A673 (cell line): ENCODE measurements around the gene GNPTAB. TPM values are rescaled to one million over a fixed set of nuclear protein-coding genes. Genes with fewer than 3 reads are reported as not detected.

Experiments
- BruUV-seq: library from RNA; stranded (reverse); fragments of 400-500 nt; replicated peaks from 2 replicates; lab custom pipeline; 2021; lab: Mats Ljungman, UMichigan
- CTCF ChIA-PET: fragments of 300-600 bp; sonication (Branson Sonifier 250); formaldehyde crosslinking; loops from one replicate; lab custom pipeline; 2022; ENCODE audit warnings: antibody characterized with exemption; lab: Charles Lee
- POLR2A ChIA-PET: fragments of 300-600 bp; sonication (Branson Sonifier 250); formaldehyde crosslinking; loops from one replicate; lab custom pipeline; 2022; ENCODE audit warnings: antibody characterized with exemption; ENCODE audit not compliant: low non-redundant PET; lab: Charles Lee
- DNase-seq: peaks from one replicate; pipeline ENCODE4 v3.0.0-alpha.2; 2015; ENCODE audit warnings: low spot score
- H3K27ac ChIP-seq: fragments of 200-600 bp; sonication (generic); 2 replicates; pipeline ENCODE4 v1.5.1; 2016; ENCODE audit warnings: mixed run types, low read depth, mild to moderate bottlenecking, mixed read lengths, antibody characterized with exemption, low read length; ENCODE audit not compliant: poor library complexity, severe bottlenecking
- H3K27me3 ChIP-seq: fragments of 200-600 bp; sonication (generic); replicated peaks from 2 replicates; pipeline ENCODE4 v1.6.1; 2017; ENCODE audit warnings: mixed run types, low read depth, mild to moderate bottlenecking, mixed read lengths, antibody characterized with exemption, low read length; ENCODE audit not compliant: insufficient read depth, poor library complexity
- H3K36me3 ChIP-seq: fragments of 200-600 bp; sonication (generic); 2 replicates; pipeline ENCODE4 v1.6.1; 2016; ENCODE audit warnings: mixed run types, mild to moderate bottlenecking, mixed read lengths, antibody characterized with exemption, low read length; ENCODE audit not compliant: insufficient read depth, poor library complexity, severe bottlenecking
- H3K4me1 ChIP-seq: fragments of 200-600 bp; sonication (generic); 2 replicates; pipeline ENCODE4 v1.6.1; 2017; ENCODE audit warnings: mixed run types, mild to moderate bottlenecking, mixed read lengths, antibody characterized with exemption, low read length; ENCODE audit not compliant: insufficient read depth, poor library complexity, severe bottlenecking
- H3K4me3 ChIP-seq: fragments of 200-600 bp; sonication (generic); 2 replicates; pipeline ENCODE4 v1.5.1; 2016; ENCODE audit warnings: low read depth, mixed run types, mild to moderate bottlenecking, mixed read lengths, low read length; ENCODE audit not compliant: poor library complexity, severe bottlenecking
- H3K9me3 ChIP-seq: fragments of 200-600 bp; sonication (generic); 2 replicates; pipeline ENCODE4 v1.6.1; 2016; ENCODE audit warnings: mixed run types, low read depth, mild to moderate bottlenecking, mixed read lengths, antibody characterized with exemption, low read length; ENCODE audit not compliant: poor library complexity, severe bottlenecking
- EZH2 ChIP-seq: fragments of 200-600 bp; sonication (generic); IDR thresholded peaks from 2 replicates; pipeline ENCODE4 v1.6.1; 2017; ENCODE audit warnings: borderline replicate concordance, low read depth, mild to moderate bottlenecking, mixed read lengths, antibody characterized with exemption, low read length; ENCODE audit not compliant: poor library complexity, severe bottlenecking
- intact Hi-C: fragments of 100-400 bp; cut with micrococcal nuclease; formaldehyde crosslinking; loops from one replicate; pipeline ENCODE4 v1.10.0; 2022; ENCODE audit not compliant: unreplicated experiment
- total RNA-seq: library from RNA; stranded (reverse); gene quantifications from 2 replicates; pipeline ENCODE4 v1.2.3, GENCODE V29; 2021
- TF ChIP-seq, protein P1 (sequence below): fragments of 300-800, 200-600 bp; sonication (generic); conservative IDR thresholded peaks from 2 replicates; pipeline ENCODE4 v1.5.1; 2017; ENCODE audit warnings: low read depth, mild to moderate bottlenecking, antibody characterized with exemption, low read length, moderate library complexity, mixed read lengths

Gene GNPTAB
- total RNA-seq, 1 experiment from 2014 or later: 19.9 TPM

- TF ChIP-seq, protein P1, sequence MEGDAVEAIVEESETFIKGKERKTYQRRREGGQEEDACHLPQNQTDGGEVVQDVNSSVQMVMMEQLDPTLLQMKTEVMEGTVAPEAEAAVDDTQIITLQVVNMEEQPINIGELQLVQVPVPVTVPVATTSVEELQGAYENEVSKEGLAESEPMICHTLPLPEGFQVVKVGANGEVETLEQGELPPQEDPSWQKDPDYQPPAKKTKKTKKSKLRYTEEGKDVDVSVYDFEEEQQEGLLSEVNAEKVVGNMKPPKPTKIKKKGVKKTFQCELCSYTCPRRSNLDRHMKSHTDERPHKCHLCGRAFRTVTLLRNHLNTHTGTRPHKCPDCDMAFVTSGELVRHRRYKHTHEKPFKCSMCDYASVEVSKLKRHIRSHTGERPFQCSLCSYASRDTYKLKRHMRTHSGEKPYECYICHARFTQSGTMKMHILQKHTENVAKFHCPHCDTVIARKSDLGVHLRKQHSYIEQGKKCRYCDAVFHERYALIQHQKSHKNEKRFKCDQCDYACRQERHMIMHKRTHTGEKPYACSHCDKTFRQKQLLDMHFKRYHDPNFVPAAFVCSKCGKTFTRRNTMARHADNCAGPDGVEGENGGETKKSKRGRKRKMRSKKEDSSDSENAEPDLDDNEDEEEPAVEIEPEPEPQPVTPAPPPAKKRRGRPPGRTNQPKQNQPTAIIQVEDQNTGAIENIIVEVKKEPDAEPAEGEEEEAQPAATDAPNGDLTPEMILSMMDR: no peak
- TF ChIP-seq EZH2: no peak
- Histone ChIP-seq H3K27ac (no peak overlapping the region), H3K27me3 (no peaks in the 10 kb centered on the region), H3K4me3 (no peak overlapping the region), H3K9me3 (no peaks in the 10 kb centered on the region), H3K36me3 (no peaks in the 10 kb centered on the region), H3K4me1 (no peaks in the 10 kb centered on the region)
- DNase-seq: no peak
- POLR2A ChIA-PET: no interaction called here
- BruUV-seq: no TSS peak
- intact Hi-C loops: loop anchor here (5.0 kb wide), 1 partner anchor 356 kb away; no protein-coding TSS in a partner anchor
- CTCF ChIA-PET: no interaction called here
Measured at GRCh38 chr12:101768781-101769180, 62.0 kb downstream of the GNPTAB start.

DNA sequence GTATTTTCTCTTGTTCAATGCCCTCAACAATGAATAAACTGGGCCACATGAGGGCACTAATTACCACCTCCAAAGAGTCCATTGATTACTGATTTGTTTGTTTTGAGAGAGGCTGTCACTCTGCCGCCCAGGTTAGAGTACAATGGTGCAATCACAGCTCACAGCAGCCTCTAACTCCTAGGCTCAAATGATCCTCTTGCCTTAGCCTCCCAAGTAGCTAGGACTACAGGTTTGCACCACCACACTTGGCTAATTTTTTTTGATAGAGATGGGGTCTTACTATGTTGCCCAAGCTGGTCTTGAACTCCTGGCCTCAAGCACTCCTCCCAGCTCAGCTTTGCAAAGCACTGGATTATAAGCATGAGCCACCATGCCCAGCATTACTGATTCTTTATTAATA, 63.2 kb downstream of the GNPTAB start:
- H3K9me3 ChIP-seq: no peaks in the 10 kb centered on the region
- H3K36me3 ChIP-seq: no peaks in the 10 kb centered on the region
- no peaks in the 10 kb centered on the region for H3K27me3 ChIP-seq
- H3K27ac ChIP-seq: no peak overlapping the region
- no peaks in the 10 kb centered on the region for H3K4me1 ChIP-seq
- no peak for DNase-seq
- intact Hi-C loops: loop anchor here (5.0 kb wide), 1 partner anchor 355 kb away; no protein-coding TSS in a partner anchor
- no TSS peak for BruUV-seq
- ChIA-PET POLR2A (no interaction called here), CTCF (interaction anchor here (0.5 kb wide), 1 partner anchor 73 kb away, joined by 4 read pairs; no protein-coding TSS in a partner anchor)
- TF ChIP-seq, protein P1: no peak
- TF ChIP-seq EZH2: no peak
- H3K4me3 ChIP-seq: no peak overlapping the region

DNA sequence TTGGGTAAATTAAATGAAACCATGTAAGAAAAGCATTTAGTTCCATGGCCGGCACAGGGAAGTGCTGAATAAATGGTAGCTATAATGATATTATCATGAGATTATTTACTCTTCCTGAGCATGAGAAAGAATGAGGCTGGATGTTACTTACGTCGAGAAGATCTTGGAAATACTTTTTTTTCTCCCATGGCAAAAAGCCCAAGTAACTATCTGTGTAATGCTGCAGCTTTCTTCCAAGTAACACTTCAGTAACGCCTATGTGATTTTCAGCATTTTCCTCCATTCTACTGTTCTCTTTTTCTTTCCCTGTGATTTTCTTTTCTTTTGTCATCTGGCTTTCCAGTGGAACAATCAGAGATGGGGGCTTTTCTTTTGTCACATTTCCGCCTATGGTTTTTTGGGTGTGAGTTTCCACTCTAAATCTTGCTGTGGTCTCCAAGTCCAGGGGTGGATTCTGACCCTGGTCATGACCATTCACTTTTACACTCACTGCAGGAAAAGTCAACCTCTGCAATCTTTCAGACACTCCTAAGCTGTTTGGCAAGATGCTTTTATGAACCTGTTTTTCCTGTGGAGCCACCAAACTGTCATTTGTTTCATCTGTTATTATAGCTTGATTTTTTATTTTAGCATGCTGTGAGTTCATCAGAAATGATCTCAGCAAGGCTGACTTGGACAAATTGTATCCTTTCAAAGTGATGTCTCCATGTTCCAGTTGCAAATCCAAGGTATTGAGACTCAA, 66.5 kb downstream of the GNPTAB start:
- Histone ChIP-seq H3K4me1 (no peaks in the 10 kb centered on the region), H3K4me3 (no peak overlapping the region), H3K9me3 (no peaks in the 10 kb centered on the region), H3K27me3 (no peaks in the 10 kb centered on the region), H3K36me3 (no peaks in the 10 kb centered on the region), H3K27ac (no peak overlapping the region)
- intact Hi-C loops: no loop called here
- BruUV-seq: TSS peak; percentile 61
- TF ChIP-seq, protein P1: no peak
- TF ChIP-seq EZH2: no peak
- POLR2A ChIA-PET: no interaction called here
- no peak for DNase-seq
- CTCF ChIA-PET: no interaction called here
